OCI-LY1 (cell line): ENCODE measurements around the gene GDI1.
A peak's percentile ranks its signal among the peaks of the same experiment; 100 is the strongest.

Experiments
- H2AFZ ChIP-seq: fragments of 200-600 bp; sonication (generic), shearing (Covaris generic); 2 replicates; pipeline ENCODE4 v1.6.0; 2014; ENCODE audit warnings: antibody characterized with exemption, mild to moderate bottlenecking, low read length
- H3F3A ChIP-seq: fragments of 200-600 bp; sonication (generic), shearing (Covaris generic); 2 replicates; pipeline ENCODE4 v1.6.0; 2014; ENCODE audit warnings: mild to moderate bottlenecking, antibody characterized with exemption, low read length, moderate library complexity; ENCODE audit not compliant: insufficient read depth
- H3K27ac ChIP-seq: fragments of 200-600 bp; sonication (generic); 2 replicates; pipeline ENCODE4 v1.5.1; 2014; ENCODE audit warnings: low read length, mixed run types, mild to moderate bottlenecking, low read depth; ENCODE audit not compliant: poor library complexity, severe bottlenecking
- H3K27me3 ChIP-seq: fragments of 200-600 bp; sonication (generic); 2 replicates; pipeline ENCODE4 v1.6.0; 2014; ENCODE audit warnings: antibody characterized with exemption, mild to moderate bottlenecking, low read length, moderate library complexity; ENCODE audit not compliant: insufficient read depth
- H3K36me3 ChIP-seq: fragments of 200-600 bp; sonication (generic); 2 replicates; pipeline ENCODE4 v1.6.1; 2014; ENCODE audit warnings: mild to moderate bottlenecking, antibody characterized with exemption, low read length, moderate library complexity, mixed read lengths; ENCODE audit not compliant: insufficient read depth
- H3K4me1 ChIP-seq: fragments of 200-600 bp; sonication (generic); 2 replicates; pipeline ENCODE4 v1.5.1; 2014; ENCODE audit warnings: mild to moderate bottlenecking, low read length, moderate library complexity; ENCODE audit not compliant: insufficient read depth, severe bottlenecking
- H3K4me2 ChIP-seq: fragments of 200-600 bp; sonication (generic), shearing (Covaris generic); 2 replicates; pipeline ENCODE4 v1.6.1; 2014; ENCODE audit warnings: low read length
- H3K4me3 ChIP-seq: fragments of 200-600 bp; sonication (generic); 2 replicates; pipeline ENCODE4 v1.5.1; 2014; ENCODE audit warnings: low read length, low read depth, mild to moderate bottlenecking, mixed read lengths; ENCODE audit not compliant: poor library complexity, severe bottlenecking
- H3K79me2 ChIP-seq: fragments of 200-600 bp; shearing (Covaris generic); 2 replicates; pipeline ENCODE4 v1.6.1; 2016; ENCODE audit warnings: mixed run types, low read length, mixed read lengths; ENCODE audit not compliant: insufficient read depth
- H3K9ac ChIP-seq: fragments of 200-600 bp; sonication (generic), shearing (Covaris generic); 2 replicates; pipeline ENCODE4 v1.6.1; 2014; ENCODE audit warnings: mild to moderate bottlenecking, low read length, mixed read lengths
- H3K9me2 ChIP-seq: fragments of 200-600 bp; sonication (generic), shearing (Covaris generic); 2 replicates; pipeline ENCODE4 v1.6.1; 2014; ENCODE audit warnings: low read depth, mild to moderate bottlenecking, low read length, mixed read lengths
- H3K9me3 ChIP-seq: fragments of 200-600 bp; shearing (Covaris generic); 2 replicates; pipeline ENCODE4 v1.6.1; 2014; ENCODE audit warnings: low read length, mixed read lengths
- H4K20me1 ChIP-seq: fragments of 200-600 bp; sonication (generic), shearing (Covaris generic); 2 replicates; pipeline ENCODE4 v1.6.0; 2016; ENCODE audit warnings: mild to moderate bottlenecking, low read length; ENCODE audit not compliant: insufficient read depth
- CTCF ChIP-seq: fragments of 200-600 bp; sonication (generic), shearing (Covaris generic); IDR thresholded peaks from 2 replicates; pipeline ENCODE4 v1.5.1; 2017; ENCODE audit warnings: mild to moderate bottlenecking, antibody characterized with exemption, low read length, moderate library complexity, mixed read lengths
- EZH2 ChIP-seq: fragments of 200-600 bp; sonication (generic), shearing (Covaris generic); IDR thresholded peaks from 2 replicates; pipeline ENCODE4 v1.8.0; 2017; ENCODE audit warnings: borderline replicate concordance, mixed run types, mild to moderate bottlenecking, antibody characterized with exemption, low read length, moderate library complexity, mixed read lengths

Gene GDI1

GRCh38 chrX:154458954-154459778 is 22.2 kb downstream of the GDI1 start:
- Histone ChIP-seq H3K9ac (peak overlapping the region; percentile 61), H2AFZ (no peak overlapping the region), H3K4me3 (peak overlapping the region; percentile 65), H3K9me2 (no peaks in the 10 kb centered on the region), H3K27ac (no peak overlapping the region), H3K36me3 (no peaks in the 10 kb centered on the region; the same call in 1 of the 2 replicates), H4K20me1 (no peaks in the 10 kb centered on the region), H3K4me2 (peak overlapping the region; percentile 69), H3K79me2 (no peaks in the 10 kb centered on the region), H3F3A (no peaks in the 10 kb centered on the region), H3K9me3 (no peaks in the 10 kb centered on the region), H3K27me3 (no peaks in the 10 kb centered on the region), H3K4me1 (peaks cover 5% of the 10 kb centered on the region)
- TF ChIP-seq CTCF: no peak
- no peak for TF ChIP-seq EZH2

GRCh38 chrX:154459832-154460231 is 22.9 kb downstream of the GDI1 start:
- H3K9me3 ChIP-seq: no peaks in the 10 kb centered on the region
- no peak overlapping the region for H3K27ac ChIP-seq
- H3K9ac ChIP-seq: no peak overlapping the region
- H3F3A ChIP-seq: no peaks in the 10 kb centered on the region
- H3K27me3 ChIP-seq: no peaks in the 10 kb centered on the region
- H3K4me1 ChIP-seq: peaks cover 5% of the 10 kb centered on the region
- no peak overlapping the region for H2AFZ ChIP-seq
- no peaks in the 10 kb centered on the region for H3K9me2 ChIP-seq
- H3K4me3 ChIP-seq: peak overlapping the region; percentile 65
- H3K36me3 ChIP-seq: no peaks in the 10 kb centered on the region; the same call in 1 of the 2 replicates
- no peaks in the 10 kb centered on the region for H4K20me1 ChIP-seq
- TF ChIP-seq CTCF: no peak
- no peak for TF ChIP-seq EZH2
- no peaks in the 10 kb centered on the region for H3K79me2 ChIP-seq
- H3K4me2 ChIP-seq: peak overlapping the region; percentile 47; the same call in 1 of the 2 replicates

- Histone ChIP-seq H3K4me3 (no peak overlapping the region), H3K79me2 (no peaks in the 10 kb centered on the region), H3K9me2 (no peaks in the 10 kb centered on the region), H3K27me3 (no peaks in the 10 kb centered on the region), H3K36me3 (no peaks in the 10 kb centered on the region; the same call in 1 of the 2 replicates), H3K9me3 (no peaks in the 10 kb centered on the region), H4K20me1 (no peaks in the 10 kb centered on the region), H2AFZ (no peak overlapping the region), H3K9ac (no peak overlapping the region), H3K4me2 (no peak overlapping the region), H3F3A (no peaks in the 10 kb centered on the region), H3K4me1 (peaks cover 5% of the 10 kb centered on the region), H3K27ac (no peak overlapping the region)
- TF ChIP-seq EZH2 (no peak), CTCF (no peak)
Measured at GRCh38 chrX:154460326-154460725, 23.4 kb downstream of the GDI1 start.
